ENCODE data around the gene RUNX3.

GRCh38 chr1:24951337-24951736 lies 21.3 kb upstream of the RUNX3 start:
- TF ChIP-seq CTCF (conservative IDR thresholded peaks at IDR 0.05 in 1 of 2, IDR thresholded peaks at IDR 0.05 in 1 of 2; ENCODE audit: low read depth in 1 of 2, low read length in 2 of 2), result no peak
- no peak for TF ChIP-seq EZH2 (IDR thresholded peaks at IDR 0.05; ENCODE audit: low read length, missing control alignments)

All from fibroblast of lung (primary cell).